HEK293 (cell line): ENCODE results near the gene TK2.

Experiments
- ZNF23 ChIP-seq: fragments of 450-650 bp; formaldehyde crosslinking; IDR thresholded peaks from 2 replicates; pipeline ENCODE4 v1.5.1; 2016; ENCODE audit warnings: missing biosample characterization, missing genetic modification characterization, borderline replicate concordance
- ZNF510 ChIP-seq: fragments of 450-650 bp; formaldehyde crosslinking; IDR thresholded peaks from 2 replicates; pipeline ENCODE4 v1.5.1; 2018; ENCODE audit warnings: mild to moderate bottlenecking, missing genetic modification characterization, missing biosample characterization; ENCODE audit not compliant: insufficient replicate concordance
- ZSCAN16 ChIP-seq: fragments of 450-650 bp; formaldehyde crosslinking; IDR thresholded peaks from 2 replicates; pipeline ENCODE4 v1.5.1; 2016; ENCODE audit warnings: missing biosample characterization, missing genetic modification characterization
- TF ChIP-seq, protein P1 (sequence below): fragments of 450-650 bp; formaldehyde crosslinking; IDR thresholded peaks from 2 replicates; pipeline ENCODE4 v1.5.1; 2016; ENCODE audit warnings: missing biosample characterization, missing genetic modification characterization
- TF ChIP-seq, protein P2 (sequence below): fragments of 450-650 bp; formaldehyde crosslinking; IDR thresholded peaks from 2 replicates; pipeline ENCODE4 v1.5.1; 2016; ENCODE audit warnings: missing biosample characterization, missing genetic modification characterization, low read depth

- TF ChIP-seq ZSCAN16 (tag by site-specific recombination) (no peak), ZNF23 (tag by site-specific recombination) (no peak), ZNF510 (no peak)
- TF ChIP-seq, protein P1, sequence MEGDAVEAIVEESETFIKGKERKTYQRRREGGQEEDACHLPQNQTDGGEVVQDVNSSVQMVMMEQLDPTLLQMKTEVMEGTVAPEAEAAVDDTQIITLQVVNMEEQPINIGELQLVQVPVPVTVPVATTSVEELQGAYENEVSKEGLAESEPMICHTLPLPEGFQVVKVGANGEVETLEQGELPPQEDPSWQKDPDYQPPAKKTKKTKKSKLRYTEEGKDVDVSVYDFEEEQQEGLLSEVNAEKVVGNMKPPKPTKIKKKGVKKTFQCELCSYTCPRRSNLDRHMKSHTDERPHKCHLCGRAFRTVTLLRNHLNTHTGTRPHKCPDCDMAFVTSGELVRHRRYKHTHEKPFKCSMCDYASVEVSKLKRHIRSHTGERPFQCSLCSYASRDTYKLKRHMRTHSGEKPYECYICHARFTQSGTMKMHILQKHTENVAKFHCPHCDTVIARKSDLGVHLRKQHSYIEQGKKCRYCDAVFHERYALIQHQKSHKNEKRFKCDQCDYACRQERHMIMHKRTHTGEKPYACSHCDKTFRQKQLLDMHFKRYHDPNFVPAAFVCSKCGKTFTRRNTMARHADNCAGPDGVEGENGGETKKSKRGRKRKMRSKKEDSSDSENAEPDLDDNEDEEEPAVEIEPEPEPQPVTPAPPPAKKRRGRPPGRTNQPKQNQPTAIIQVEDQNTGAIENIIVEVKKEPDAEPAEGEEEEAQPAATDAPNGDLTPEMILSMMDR (tag by site-specific recombination): no peak
- TF ChIP-seq, protein P2, sequence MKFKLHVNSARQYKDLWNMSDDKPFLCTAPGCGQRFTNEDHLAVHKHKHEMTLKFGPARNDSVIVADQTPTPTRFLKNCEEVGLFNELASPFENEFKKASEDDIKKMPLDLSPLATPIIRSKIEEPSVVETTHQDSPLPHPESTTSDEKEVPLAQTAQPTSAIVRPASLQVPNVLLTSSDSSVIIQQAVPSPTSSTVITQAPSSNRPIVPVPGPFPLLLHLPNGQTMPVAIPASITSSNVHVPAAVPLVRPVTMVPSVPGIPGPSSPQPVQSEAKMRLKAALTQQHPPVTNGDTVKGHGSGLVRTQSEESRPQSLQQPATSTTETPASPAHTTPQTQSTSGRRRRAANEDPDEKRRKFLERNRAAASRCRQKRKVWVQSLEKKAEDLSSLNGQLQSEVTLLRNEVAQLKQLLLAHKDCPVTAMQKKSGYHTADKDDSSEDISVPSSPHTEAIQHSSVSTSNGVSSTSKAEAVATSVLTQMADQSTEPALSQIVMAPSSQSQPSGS: no peak
Measured at GRCh38 chr16:66521951-66522771, 27.8 kb downstream of the TK2 start.
